ES-I3 (cell line): Measurements from ENCODE around the gene FSD1.

Experiments used
- H3K36me3 ChIP-seq: 2 replicates; pipeline ENCODE4 v1.6.1; 2013; ENCODE audit warnings: mild to moderate bottlenecking, low read length, control low read depth, moderate library complexity; ENCODE audit not compliant: insufficient read depth
- H3K4me1 ChIP-seq: 2 replicates; pipeline ENCODE4 v1.6.1; 2013; ENCODE audit warnings: mild to moderate bottlenecking, control low read depth, low read length; ENCODE audit not compliant: insufficient read depth
- H3K9ac ChIP-seq: 2 replicates; pipeline ENCODE4 v1.6.1; 2013; ENCODE audit warnings: low read depth, mild to moderate bottlenecking, low read length, moderate library complexity
- H3K9me3 ChIP-seq: 2 replicates; pipeline ENCODE4 v1.6.1; 2013; ENCODE audit warnings: mild to moderate bottlenecking, low read length, moderate library complexity; ENCODE audit not compliant: control insufficient read depth, insufficient read depth

FSD1 gene

DNA sequence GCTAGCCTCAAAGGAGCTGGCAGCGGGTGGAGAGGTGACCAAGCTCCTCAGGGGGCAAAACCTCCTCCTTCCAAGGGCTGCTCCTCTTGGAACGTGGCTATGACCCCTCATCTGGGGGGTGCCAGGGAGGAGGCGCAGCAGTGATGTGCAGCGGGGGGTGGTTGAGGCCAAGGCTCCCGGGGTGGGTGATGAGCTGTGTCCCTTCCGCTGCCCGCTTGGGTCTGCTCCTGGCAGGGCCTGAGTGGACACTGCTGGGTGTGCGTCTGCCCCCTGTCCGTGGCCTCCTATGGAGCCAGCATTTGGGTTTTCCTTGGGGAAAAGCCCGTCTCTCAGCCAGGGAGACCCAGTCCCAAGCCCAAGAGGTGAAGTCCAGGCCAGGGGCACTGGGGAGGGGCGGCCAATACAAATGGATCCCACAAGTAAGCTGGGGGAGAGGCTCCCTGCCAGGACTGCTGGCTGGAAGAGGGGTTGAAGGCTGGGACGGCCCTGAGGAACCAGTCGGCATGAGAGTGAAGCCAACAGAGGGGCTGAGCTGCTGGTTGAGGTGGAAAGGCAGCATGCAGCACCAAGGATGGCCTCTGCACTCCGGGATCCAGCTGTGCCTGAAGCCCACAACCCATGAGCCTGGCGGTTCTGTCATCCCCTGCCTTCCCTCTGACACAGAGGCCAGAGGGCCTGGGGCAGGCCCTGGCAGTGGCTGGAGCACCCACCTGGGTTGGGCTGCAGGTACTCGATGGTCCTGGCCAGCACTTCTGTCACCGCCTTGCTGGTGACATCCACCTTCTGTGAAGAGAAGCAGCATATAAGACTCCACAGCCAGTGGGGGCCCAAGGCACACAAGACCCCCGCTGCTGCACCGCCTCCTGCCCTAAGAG is 61.6 kb downstream of the FSD1 start:
- peaks cover 7% of the 10 kb centered on the region; the same call in 1 of the 2 replicates for H3K36me3 ChIP-seq

DNA sequence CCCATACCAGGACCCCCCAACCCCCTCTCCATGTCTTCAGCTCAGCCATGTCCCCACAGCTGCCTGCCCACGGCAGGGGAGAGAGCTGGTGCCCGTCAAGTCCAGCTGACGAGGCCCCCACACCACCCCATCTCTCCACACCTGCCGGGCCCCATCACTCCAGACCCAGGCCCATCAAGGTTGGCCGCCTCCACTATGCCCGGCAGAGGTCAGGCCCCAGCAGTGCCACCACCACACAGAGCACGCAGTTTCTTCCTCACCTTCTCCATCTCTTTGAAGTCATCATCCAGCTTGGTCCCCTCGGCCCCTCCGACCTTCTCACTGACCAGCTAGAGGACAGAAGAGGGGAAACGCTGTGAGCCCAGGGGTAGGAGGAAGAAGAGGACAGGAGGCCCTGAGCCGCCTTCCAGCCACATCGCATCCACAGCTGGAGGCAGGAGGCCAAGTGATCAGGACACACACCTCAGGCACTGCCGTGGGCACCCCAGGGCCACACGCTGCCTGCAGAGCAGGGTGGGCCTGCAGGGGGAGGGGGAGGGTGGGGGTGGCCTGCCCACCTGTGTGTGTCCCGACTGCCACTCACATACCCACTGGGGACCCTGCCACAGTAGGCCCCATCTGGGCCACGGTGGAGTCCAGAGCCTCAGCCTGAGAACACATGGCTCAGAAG is 62.4 kb downstream of the FSD1 start:
- H3K36me3 ChIP-seq: peaks cover 7% of the 10 kb centered on the region; the same call in 1 of the 2 replicates
- no peaks in the 10 kb centered on the region for H3K9me3 ChIP-seq
- H3K9ac ChIP-seq: no peak overlapping the region
- H3K4me1 ChIP-seq: peaks cover 15% of the 10 kb centered on the region; the same call in 1 of the 2 replicates

More for the DNA sequence above, 61.6 kb downstream of the FSD1 start:
- Histone ChIP-seq H3K9me3 (no peaks in the 10 kb centered on the region), H3K4me1 (peaks cover 15% of the 10 kb centered on the region; the same call in 1 of the 2 replicates), H3K9ac (no peak overlapping the region)

DNA sequence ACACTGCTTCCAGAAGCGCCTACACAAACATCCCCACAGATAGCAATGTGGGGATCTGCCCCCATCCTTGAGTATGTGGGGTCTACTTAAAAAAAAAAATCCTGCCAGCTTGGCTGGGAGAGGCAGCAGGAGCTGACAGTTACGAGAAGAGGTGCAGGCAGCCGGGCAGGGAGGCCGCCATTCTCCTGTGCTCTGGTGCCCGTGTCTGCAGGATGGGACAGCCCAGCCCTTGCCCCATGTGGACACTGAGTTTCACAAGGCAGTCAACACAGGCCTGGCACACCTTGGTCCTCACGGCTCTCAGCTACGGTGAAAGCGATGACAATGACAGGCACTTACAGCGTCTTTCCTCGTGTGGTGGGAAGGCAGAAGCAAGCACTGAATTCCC is 62.9 kb downstream of the FSD1 start:
- Histone ChIP-seq H3K9me3 (no peaks in the 10 kb centered on the region), H3K4me1 (peaks cover 15% of the 10 kb centered on the region; the same call in 1 of the 2 replicates), H3K36me3 (peaks cover 7% of the 10 kb centered on the region; the same call in 1 of the 2 replicates), H3K9ac (no peak overlapping the region; the same call in 1 of the 2 replicates)

DNA sequence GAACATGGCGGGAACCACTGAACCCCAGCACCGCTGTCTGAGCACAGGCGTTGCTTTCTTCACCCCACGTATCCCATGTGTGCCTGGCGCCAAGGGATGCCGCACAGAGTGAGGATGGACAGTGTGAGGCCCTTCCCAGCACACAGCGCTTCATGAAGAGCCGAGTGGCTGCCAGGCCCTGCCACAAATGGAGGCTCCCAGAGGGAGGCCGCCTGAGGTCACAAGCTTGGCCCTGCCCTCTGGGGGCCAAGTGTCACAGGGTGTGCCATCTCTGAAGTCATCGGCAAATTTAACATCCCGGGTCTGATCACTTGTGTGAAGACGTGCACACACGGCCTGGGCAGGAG is 63.4 kb downstream of the FSD1 start:
- Histone ChIP-seq H3K36me3 (peaks cover 7% of the 10 kb centered on the region; the same call in 1 of the 2 replicates), H3K4me1 (peaks cover 15% of the 10 kb centered on the region; the same call in 1 of the 2 replicates), H3K9me3 (no peaks in the 10 kb centered on the region), H3K9ac (no peak overlapping the region)

DNA sequence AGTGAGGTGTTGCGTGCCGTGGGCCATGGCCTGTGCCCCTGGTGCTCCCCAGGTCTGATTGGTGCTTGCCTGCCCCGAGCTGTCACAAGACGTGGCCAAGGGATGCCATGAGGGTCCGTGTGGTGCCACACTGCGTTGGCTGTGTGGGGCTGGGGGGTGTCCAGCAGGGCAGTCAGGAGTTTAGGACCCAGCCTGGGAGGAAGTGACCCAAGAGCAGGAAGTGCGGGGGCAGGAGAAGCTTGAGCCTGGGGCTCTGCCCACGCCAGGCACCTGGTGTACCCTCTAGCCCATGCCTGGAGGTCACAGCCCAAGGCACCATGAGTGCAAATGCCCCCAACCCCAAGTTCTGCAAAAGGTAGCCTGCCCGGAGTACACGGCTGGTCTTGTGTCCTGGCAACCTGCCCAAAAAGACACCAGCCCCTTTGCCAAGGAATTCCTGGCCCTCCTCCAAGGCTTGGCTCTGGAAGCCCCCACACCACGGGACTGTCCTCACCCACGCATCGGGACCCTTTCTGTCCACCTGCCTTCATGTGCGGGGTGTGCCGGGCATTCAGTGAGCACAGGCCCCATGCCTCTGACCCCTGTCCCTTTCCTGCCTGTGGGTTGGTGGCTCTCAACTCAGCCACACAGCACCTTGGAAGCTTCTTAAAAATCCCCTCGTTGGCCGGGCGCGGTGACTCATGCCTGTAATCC is 63.9 kb downstream of the FSD1 start:
- no peaks in the 10 kb centered on the region for H3K9me3 ChIP-seq
- H3K36me3 ChIP-seq: peaks cover 7% of the 10 kb centered on the region; the same call in 1 of the 2 replicates
- no peak overlapping the region for H3K9ac ChIP-seq
- H3K4me1 ChIP-seq: peaks cover 15% of the 10 kb centered on the region; the same call in 1 of the 2 replicates

DNA sequence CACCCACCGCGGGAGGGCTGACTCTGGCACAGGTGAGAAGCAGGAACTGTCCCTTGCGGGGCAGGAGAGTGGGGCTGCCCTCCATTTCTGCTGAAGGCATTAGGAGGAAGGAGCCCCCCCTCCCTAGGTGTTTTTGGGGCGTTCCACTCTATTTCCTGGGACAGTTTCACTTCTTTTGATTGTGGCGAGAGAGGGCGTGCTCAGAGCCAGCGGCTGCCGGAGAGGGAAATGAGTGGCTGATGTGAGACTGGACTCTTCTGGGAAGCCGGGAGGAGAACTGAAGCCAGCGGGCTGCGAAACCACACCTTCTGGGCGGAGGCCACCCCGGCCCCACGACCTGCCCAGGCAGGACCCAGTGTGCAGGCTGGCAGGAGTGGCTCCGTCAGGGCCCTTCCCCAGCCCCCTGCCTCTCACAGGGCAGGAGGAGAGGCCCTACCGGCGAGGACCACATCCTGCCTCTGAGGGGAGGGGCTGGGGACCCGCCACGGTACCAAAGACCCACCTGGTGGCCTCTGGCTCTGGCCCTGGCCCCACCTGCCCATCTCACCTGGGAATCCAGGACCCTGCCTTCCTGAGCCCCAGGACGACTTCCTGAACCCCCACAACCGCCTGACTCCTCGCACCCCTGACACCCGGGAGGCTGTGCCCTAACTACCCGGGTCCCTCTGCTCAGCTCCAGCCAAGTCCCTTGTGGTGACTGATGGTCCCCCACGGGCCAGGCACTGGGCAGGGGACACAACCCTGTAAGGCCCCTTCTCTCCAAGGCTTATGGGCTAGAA is 64.9 kb downstream of the FSD1 start:
- peaks cover 7% of the 10 kb centered on the region; the same call in 1 of the 2 replicates for H3K36me3 ChIP-seq
- peaks cover 21% of the 10 kb centered on the region for H3K4me1 ChIP-seq
- H3K9ac ChIP-seq: no peak overlapping the region

DNA sequence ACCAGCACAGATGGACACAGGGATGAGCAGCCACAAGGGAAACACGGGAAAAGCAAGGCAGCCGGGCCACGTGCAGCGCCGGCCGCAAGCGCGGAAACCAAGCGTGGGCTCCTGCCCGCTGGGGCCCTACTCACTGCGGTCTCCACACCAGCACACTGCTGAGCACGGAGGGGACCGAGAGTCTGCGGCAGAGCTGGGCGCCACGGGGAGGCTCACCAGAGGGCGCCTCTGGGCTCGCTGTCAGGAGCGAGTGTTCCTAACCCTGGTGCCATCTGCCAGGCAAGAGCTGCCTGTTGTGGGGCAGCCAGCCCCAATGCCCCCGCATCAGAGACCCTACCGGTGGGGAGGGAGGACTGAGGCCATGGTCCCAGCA is 65.5 kb downstream of the FSD1 start:
- peaks cover 7% of the 10 kb centered on the region; the same call in 1 of the 2 replicates for H3K36me3 ChIP-seq
- no peaks in the 10 kb centered on the region for H3K9me3 ChIP-seq
- peaks cover 26% of the 10 kb centered on the region for H3K4me1 ChIP-seq
- no peak overlapping the region for H3K9ac ChIP-seq

More for the DNA sequence above, 64.9 kb downstream of the FSD1 start:
- H3K9me3 ChIP-seq: no peaks in the 10 kb centered on the region

DNA sequence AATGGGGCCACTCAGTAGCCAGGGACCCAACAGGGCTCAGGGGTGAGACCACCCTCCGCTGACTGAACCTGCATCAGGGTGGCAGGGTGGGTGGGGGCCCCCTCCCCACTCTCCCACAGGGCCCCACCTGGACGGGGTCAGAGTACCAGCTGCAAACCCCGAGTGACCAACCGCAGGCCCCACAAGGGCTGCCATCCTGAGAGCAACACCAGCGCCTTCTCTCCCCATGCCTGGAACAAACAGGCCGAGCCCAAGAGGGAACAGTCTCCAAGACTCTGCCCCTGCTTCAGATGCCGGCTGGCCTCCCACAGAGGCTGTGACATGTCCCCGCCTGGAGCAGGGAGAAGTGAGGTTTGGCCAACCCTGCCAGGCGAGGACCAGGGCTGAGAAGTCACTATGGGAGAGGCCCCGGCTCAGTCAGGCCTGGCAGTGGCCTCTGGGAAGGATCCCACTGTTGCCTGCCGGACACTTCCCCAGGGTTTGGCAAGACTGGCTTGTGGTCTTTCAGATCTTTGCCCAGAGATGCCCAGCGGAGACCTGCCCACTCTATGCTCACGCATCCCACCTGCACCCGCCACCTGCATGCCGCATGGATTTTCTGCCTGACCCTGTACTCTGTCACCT is 66.1 kb downstream of the FSD1 start:
- peaks cover 5% of the 10 kb centered on the region; the same call in 1 of the 2 replicates for H3K36me3 ChIP-seq
- H3K9me3 ChIP-seq: no peaks in the 10 kb centered on the region
- H3K9ac ChIP-seq: no peak overlapping the region
- H3K4me1 ChIP-seq: peaks cover 33% of the 10 kb centered on the region

DNA sequence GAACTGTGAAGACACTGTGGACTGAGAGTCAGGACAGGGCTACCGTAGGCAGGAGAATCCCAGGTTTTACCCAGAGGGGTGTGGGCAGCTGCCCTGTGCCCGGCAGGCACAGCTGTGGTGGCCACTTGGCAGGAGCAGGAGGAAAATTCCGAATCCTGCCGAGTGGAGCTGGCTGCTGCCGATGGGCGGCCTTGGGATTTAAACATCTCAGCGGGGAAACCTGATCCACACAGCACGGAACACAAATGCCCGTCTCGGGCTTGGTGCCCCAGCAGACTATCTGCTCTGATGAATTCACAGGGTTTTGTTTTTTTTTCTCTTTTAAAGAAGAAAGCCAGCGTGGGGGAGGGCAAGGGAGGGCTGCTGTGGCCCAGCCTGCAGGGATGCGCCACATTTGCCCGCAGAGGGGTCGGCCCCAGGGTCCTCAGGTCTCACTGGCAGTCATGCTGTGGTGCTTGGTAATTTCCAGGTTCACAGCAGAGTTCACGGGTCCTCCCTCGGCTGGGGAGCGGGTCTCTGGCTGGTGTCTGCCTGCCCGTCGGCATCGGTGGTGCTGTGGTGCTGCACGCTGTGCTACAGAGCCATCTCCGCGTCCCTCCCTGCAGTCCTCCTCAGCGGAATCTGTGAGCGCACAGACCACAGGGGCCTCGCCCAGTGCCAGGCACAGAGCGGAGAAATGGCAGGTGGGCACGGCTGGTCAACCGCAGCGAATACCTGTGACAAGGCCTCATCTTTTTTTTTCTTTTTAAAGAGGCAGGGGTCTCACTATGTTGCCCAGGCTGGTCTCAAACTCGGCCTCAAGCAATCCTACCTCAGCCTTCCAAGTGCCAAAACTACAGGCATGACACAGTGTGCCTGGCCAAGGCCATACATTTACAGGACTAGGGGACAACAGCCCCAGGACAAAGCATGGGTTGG is 67.1 kb downstream of the FSD1 start:
- Histone ChIP-seq H3K9me3 (no peaks in the 10 kb centered on the region), H3K36me3 (no peaks in the 10 kb centered on the region; the same call in 1 of the 2 replicates), H3K9ac (no peak overlapping the region), H3K4me1 (peaks cover 43% of the 10 kb centered on the region)

DNA sequence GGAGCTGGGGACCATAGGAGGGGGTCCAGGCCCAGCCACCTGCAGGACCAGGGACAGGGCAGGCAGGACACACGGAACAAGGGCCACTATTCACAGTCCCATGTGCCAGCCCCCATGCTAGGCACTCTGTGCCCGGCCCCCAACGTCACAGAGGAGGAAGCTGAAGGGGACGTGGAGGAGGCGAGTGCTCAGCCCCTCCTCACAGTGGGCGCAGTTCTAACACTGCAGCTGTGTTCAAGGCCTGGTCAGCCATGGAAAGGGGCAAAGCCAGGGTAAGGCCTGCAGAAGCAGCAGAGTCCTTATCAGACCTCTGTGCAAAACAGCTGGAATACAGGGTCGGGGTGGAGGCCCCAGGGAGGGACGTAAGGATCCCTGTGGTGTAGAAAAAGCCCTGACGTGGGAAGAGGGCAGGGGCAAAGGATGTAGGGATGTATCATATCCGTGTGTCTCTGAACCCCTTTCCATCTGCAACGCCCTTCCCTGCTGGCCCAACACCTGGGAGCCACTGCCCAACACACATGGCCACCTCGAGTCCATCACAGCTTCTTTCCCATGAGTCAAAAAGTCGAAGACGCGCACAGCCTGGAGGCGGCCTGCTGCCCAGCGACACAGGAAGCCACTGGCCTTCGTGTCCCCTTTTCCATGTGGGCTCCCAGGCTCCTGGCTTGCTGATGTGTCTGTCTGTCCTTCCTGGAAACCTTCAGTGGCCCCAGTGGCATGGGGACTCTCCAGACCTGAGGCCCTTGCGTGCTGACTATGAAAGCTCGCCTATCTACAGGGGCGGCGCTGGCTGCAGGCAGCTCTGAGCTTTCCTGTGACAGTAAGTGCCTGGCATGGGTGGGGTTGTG is 68.0 kb downstream of the FSD1 start:
- H3K36me3 ChIP-seq: no peaks in the 10 kb centered on the region; the same call in 1 of the 2 replicates
- no peaks in the 10 kb centered on the region for H3K9me3 ChIP-seq
- peaks cover 52% of the 10 kb centered on the region for H3K4me1 ChIP-seq
- H3K9ac ChIP-seq: no peak overlapping the region

DNA sequence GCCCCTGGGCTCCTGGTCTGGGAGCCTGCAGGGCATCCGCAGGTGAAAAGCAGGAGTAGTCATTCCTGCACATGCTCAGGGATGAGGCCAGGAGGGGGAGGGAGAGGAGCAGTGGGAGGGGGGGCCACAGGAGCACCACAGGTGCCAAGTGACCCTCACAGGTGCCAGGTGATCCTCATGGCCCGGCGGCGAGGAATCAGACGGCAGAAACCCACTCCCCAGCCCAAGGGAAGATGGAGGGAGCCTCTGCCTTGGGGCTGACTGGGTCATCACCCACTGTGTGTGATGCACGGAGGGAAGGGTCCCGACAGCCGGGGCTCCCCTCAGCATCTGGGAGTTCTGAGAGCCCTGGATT is 68.6 kb downstream of the FSD1 start:
- Histone ChIP-seq H3K9ac (no peak overlapping the region), H3K9me3 (no peaks in the 10 kb centered on the region), H3K4me1 (peaks cover 54% of the 10 kb centered on the region), H3K36me3 (no peaks in the 10 kb centered on the region)
